ENCODE measurements around the gene ABR. TPM values are rescaled to one million over a fixed set of nuclear protein-coding genes. Genes with fewer than 3 reads are reported as not detected.

The ABR gene
- total and polyA plus RNA-seq, 3 donors from 2014 or later = 30.6 to 52.7 (median 42.1) TPM

DNA sequence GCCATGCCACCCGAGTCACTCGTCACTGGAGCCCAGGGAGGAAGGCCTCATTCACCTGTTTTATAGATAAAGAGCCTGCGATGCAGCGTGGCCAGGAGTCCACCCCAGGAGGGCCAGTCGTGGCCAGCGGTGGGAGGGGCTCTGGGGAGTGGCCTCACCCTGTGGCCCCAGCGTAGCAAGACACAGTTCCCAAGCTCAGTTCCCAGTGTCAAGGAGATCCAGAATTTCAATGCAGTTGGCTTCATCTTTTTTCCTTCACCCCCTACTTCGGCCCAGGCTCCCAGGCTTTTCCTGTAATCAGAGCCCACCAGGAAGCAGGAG lies 84.0 kb downstream of the ABR start:
- WGBS, 2 donors = 91 to 100% methylated on average over 2 to 8 of the region's 8 CpGs
- intact Hi-C loops (cut with DNase I; ENCODE audit: low total_unique reads) = no loop called here
- Histone ChIP-seq H3K4me3 (no peak overlapping the region), H3K4me1 (no peaks in the 10 kb centered on the region), H3K27ac (no peak overlapping the region), H3K27me3 (no peaks in the 10 kb centered on the region), H3K36me3 (ENCODE audit: low read depth, missing control alignments) (no peaks in the 10 kb centered on the region), H3K9me3 (no peaks in the 10 kb centered on the region)
- DNase-seq = no peak
- TF ChIP-seq, protein P1, sequence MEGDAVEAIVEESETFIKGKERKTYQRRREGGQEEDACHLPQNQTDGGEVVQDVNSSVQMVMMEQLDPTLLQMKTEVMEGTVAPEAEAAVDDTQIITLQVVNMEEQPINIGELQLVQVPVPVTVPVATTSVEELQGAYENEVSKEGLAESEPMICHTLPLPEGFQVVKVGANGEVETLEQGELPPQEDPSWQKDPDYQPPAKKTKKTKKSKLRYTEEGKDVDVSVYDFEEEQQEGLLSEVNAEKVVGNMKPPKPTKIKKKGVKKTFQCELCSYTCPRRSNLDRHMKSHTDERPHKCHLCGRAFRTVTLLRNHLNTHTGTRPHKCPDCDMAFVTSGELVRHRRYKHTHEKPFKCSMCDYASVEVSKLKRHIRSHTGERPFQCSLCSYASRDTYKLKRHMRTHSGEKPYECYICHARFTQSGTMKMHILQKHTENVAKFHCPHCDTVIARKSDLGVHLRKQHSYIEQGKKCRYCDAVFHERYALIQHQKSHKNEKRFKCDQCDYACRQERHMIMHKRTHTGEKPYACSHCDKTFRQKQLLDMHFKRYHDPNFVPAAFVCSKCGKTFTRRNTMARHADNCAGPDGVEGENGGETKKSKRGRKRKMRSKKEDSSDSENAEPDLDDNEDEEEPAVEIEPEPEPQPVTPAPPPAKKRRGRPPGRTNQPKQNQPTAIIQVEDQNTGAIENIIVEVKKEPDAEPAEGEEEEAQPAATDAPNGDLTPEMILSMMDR (IDR thresholded peaks at IDR 0.05) = no peak
- TF ChIP-seq POLR2A (IDR thresholded peaks at IDR 0.05) = no peak

DNA sequence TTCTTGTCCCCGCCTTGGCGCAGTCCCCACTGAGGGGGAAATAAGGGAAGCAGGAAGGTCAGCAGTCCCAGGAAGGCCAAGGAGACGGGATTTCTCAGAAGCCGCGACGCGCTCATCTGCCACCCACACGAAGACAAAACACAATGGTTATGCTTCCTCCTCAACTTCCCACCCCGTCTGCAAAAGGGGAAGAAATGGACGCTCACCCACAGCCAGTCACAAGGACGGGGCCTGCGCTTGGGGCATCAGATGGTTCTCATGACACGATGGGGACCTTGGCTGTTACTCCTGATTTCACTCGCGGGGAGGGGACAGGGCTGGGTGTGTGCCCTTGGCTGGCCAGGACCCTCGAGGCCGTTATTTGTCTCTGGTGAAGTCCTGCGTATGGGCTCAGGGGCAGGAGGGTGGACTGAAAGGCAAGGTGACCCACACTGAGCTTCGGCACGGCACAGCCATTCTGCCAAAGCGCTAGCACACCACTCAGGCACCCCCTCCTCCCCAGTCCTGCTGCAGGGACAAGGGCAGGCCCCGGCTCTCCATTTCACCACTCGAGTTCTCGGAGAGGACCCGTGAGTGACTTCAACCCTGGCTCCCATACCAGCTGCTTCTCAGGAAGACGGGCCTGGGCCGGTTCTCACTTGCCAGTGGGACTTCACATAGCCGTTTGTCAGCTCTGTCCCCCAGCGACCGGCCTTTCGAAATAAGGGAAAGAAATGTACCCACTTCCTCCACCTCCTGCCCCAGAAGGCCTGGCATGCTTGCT lies 84.5 kb downstream of the ABR start:
- WGBS, 2 donors = 89 to 90% methylated on average over 22 to 31 of the region's 31 CpGs
- intact Hi-C loops (cut with DNase I; ENCODE audit: low total_unique reads) = no loop called here
- DNase-seq = no peak
- TF ChIP-seq, protein P1 (IDR thresholded peaks at IDR 0.05) = no peak
- no peak for TF ChIP-seq POLR2A (IDR thresholded peaks at IDR 0.05)
- peaks cover 1% of the 10 kb centered on the region for H3K4me1 ChIP-seq
- H3K36me3 ChIP-seq (ENCODE audit: low read depth, missing control alignments) = no peaks in the 10 kb centered on the region
- H3K9me3 ChIP-seq = no peaks in the 10 kb centered on the region
- no peak overlapping the region for H3K4me3 ChIP-seq
- H3K27ac ChIP-seq = no peak overlapping the region
- H3K27me3 ChIP-seq = no peaks in the 10 kb centered on the region

DNA sequence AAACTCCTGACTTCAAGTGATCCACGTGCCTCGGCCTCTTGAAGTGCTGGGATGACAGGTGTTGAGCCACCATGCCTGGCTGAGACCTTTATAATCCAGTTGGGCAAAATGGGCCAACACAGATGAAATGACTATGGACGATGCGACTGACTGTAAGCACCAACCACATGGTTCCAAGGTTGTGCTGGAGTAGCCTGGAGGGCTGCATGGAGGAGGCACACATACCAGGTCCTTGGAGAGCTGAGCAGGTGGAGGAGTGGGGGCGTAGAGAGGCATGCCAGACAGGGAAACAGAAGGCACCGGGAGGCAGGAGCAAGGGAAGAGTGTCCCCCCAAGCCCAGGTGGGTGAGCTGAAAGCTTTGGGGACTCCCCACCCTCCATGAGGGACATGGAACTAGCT lies 85.2 kb downstream of the ABR start:
- H3K27ac ChIP-seq = no peak overlapping the region
- TF ChIP-seq, protein P1 (IDR thresholded peaks at IDR 0.05) = no peak
- TF ChIP-seq POLR2A (IDR thresholded peaks at IDR 0.05) = no peak
- no peaks in the 10 kb centered on the region for H3K27me3 ChIP-seq
- intact Hi-C loops (cut with DNase I; ENCODE audit: low total_unique reads) = no loop called here
- H3K36me3 ChIP-seq (ENCODE audit: low read depth, missing control alignments) = no peaks in the 10 kb centered on the region
- DNase-seq = no peak
- H3K4me3 ChIP-seq = no peak overlapping the region
- 91 to 95% methylated on average over 5 to 6 of the region's 6 CpGs for WGBS, 2 donors
- peaks cover 6% of the 10 kb centered on the region for H3K4me1 ChIP-seq
- no peaks in the 10 kb centered on the region for H3K9me3 ChIP-seq

DNA sequence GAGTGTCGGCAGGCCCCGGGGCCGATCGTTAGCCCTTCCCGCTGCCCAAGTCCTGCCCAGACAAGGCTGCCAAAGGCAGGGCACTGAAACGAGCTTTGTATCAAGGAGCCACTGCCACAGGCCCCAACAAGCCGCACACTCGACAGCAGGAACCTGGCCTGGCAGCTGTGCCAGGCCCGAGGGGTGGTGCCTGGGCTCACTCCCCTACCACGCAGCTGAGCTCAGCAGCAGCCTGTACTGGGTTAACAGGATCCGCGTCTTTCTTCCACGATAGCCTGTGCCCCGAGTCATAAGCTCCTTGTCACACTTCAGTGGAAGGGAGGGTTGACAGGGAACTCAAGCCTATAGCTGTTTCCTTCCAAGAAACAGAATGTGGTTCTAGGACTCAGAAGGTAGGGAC lies 87.9 kb downstream of the ABR start:
- Histone ChIP-seq H3K27me3 (no peaks in the 10 kb centered on the region), H3K4me1 (peaks cover 6% of the 10 kb centered on the region), H3K4me3 (no peak overlapping the region), H3K9me3 (no peaks in the 10 kb centered on the region), H3K27ac (no peak overlapping the region), H3K36me3 (ENCODE audit: low read depth, missing control alignments) (no peaks in the 10 kb centered on the region)
- intact Hi-C loops (cut with DNase I; ENCODE audit: low total_unique reads) = no loop called here
- 83 to 85% methylated on average over 12 to 14 of the region's 14 CpGs for WGBS, 2 donors
- TF ChIP-seq, protein P1 (IDR thresholded peaks at IDR 0.05) = no peak
- no peak for TF ChIP-seq POLR2A (IDR thresholded peaks at IDR 0.05)
- no peak for DNase-seq

DNA sequence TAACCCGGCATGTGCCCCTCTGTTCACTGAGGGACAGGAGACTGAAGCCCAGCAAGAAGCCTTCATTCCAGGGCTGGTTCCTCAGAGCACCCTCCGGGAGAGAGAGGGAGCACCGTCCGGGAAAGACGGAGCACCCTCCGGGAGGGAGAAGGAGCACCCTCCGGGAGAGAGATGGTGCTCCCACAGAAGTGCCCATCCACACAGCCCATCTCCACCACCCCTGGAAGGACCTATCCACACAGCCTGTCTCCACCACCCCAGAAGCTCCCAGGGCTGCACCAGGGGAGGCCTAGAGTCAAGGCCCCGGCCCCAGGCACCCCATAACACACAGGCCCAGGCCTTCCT lies 88.6 kb downstream of the ABR start:
- Histone ChIP-seq H3K9me3 (no peaks in the 10 kb centered on the region), H3K4me1 (peaks cover 6% of the 10 kb centered on the region), H3K36me3 (ENCODE audit: low read depth, missing control alignments) (no peaks in the 10 kb centered on the region), H3K4me3 (no peak overlapping the region), H3K27ac (no peak overlapping the region), H3K27me3 (no peaks in the 10 kb centered on the region)
- intact Hi-C loops (cut with DNase I; ENCODE audit: low total_unique reads) = no loop called here
- TF ChIP-seq, protein P1 (IDR thresholded peaks at IDR 0.05) = no peak
- TF ChIP-seq POLR2A (IDR thresholded peaks at IDR 0.05) = no peak
- WGBS, 2 donors = 80 to 97% methylated on average over 2 to 8 of the region's 8 CpGs
- DNase-seq = no peak
